ENCODE data around the gene CYB5R4. TPM values are rescaled to one million over a fixed set of nuclear protein-coding genes. Genes with fewer than 3 reads are reported as not detected.

CYB5R4 gene
- total and polyA plus RNA-seq, 2 of the 8 experiments (the other 6 are each of a cell fraction or from before 2014, with no cell fraction given): 2.8 to 14.6 TPM

DNA sequence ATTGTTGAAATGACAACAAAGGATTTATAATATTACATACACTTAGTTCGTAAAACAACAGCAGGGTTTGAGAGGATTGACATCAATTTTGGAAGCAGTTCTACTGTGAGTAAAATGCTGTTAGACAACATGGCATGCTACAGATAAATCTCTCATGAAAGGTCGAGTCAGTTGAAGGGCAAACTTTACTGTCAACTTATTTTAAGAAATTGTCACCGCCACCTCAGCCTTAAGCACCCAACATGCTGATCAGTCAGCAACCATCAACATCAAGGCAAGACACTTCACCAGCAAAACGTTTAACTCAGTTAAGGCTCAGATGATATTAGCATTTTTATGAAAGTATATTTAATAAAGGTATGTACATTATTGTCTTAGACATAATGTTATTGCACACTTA lies 31.0 kb downstream of the CYB5R4 start:
- CTCF ChIA-PET (ENCODE audit: partially characterized antibody): interaction anchor here (1.5 kb wide), 1 partner anchor 338 kb away, joined by 7 read pairs; the partner anchor contains the start of gene CEP162
- 90% methylated on average over 4 of the region's 4 CpGs; no CpG with 5 or more reads in 1 of the 2 experiments for WGBS, 2 experiments (ENCODE audit: extremely low coverage in 1 of 2, insufficient coverage in 1 of 2, insufficient read length in 1 of 2, insufficient replicate concordance in 2 of 2, low coverage in 1 of 2, low lambda C conversion rate in 2 of 2, missing lambda C conversion rate in 1 of 2)
- DNase-seq (ENCODE audit: low read depth in 1 of 2, low spot score in 2 of 2): no peak

More for the DNA sequence above, 31.0 kb downstream of the CYB5R4 start:
- POLR2A ChIA-PET (ENCODE audit: partially characterized antibody): no interaction called here
- Histone ChIP-seq H3K23ac (ENCODE audit: insufficient read length) (no peak overlapping the region), H4K20me1 (replicated peaks in 1 of 2; ENCODE audit: control insufficient read depth in 1 of 2, insufficient read depth in 2 of 2, low read length in 2 of 2) (no peaks in the 10 kb centered on the region), H3K4me1 (replicated peaks in 1 of 4; ENCODE audit: control insufficient read depth in 3 of 4, insufficient read depth in 4 of 4, low read length in 3 of 4) (no peaks in the 10 kb centered on the region; a peak in 1 of 7 replicates), H3K79me2 (ENCODE audit: control insufficient read depth in 1 of 2, insufficient read depth in 2 of 2, low read length in 2 of 2) (no peaks in the 10 kb centered on the region; a peak in 1 of 4 replicates), H4K91ac (replicated peaks; ENCODE audit: insufficient read length, low read length) (no peak overlapping the region), H3K23me2 (ENCODE audit: low read depth, low read length) (no peaks in the 10 kb centered on the region), H4K5ac (ENCODE audit: insufficient read length, low read depth, low read length) (no peak overlapping the region), H3K9ac (replicated peaks in 1 of 4; ENCODE audit: extremely low read depth in 1 of 4, low read depth in 3 of 4, low read length in 3 of 4) (no peak overlapping the region), H3K4me2 (ENCODE audit: insufficient read depth in 1 of 2, low read depth in 2 of 2, low read length in 2 of 2) (no peak overlapping the region), H2AFZ (ENCODE audit: low read length) (no peak overlapping the region), H3K4me3 (ENCODE audit: extremely low read depth in 1 of 4, insufficient read depth in 2 of 4, low read depth in 3 of 4, low read length in 4 of 4) (no peak overlapping the region), H3K14ac (ENCODE audit: insufficient read length) (no peak overlapping the region), H2AK5ac (ENCODE audit: low read depth, low read length) (no peak overlapping the region), H2BK12ac (ENCODE audit: low read depth, low read length) (no peak overlapping the region), H2BK20ac (ENCODE audit: low read length) (no peak overlapping the region), H2BK15ac (ENCODE audit: low read length) (no peak overlapping the region), H3K18ac (ENCODE audit: extremely low read depth, low read length) (no peak overlapping the region), H4K8ac (ENCODE audit: extremely low read depth, insufficient read depth, low read length) (no peak overlapping the region), H3K36me3 (ENCODE audit: control insufficient read depth in 2 of 4, insufficient read depth in 4 of 4, low read length in 3 of 4) (no peaks in the 10 kb centered on the region), H3K9me3 (ENCODE audit: insufficient read depth in 2 of 2, low read depth in 1 of 2, low read length in 1 of 2) (no peaks in the 10 kb centered on the region), H2BK5ac (ENCODE audit: low read depth, low read length) (no peak overlapping the region), H3K27me3 (replicated peaks in 1 of 4; ENCODE audit: control insufficient read depth in 3 of 4, extremely low read depth in 1 of 4, insufficient read depth in 3 of 4, low read length in 3 of 4) (no peaks in the 10 kb centered on the region), H3K56ac (replicated peaks; ENCODE audit: insufficient read length, low read depth, low read length) (no peak overlapping the region), H3K79me1 (ENCODE audit: low read depth, low read length) (no peaks in the 10 kb centered on the region), H2BK120ac (replicated peaks; ENCODE audit: low read depth, low read length) (no peak overlapping the region), H3K4ac (replicated peaks; ENCODE audit: insufficient read length, low read depth, low read length) (no peak overlapping the region), H3K27ac (ENCODE audit: low read depth, low read length) (no peak overlapping the region)
- TF ChIP-seq BCL11A (IDR thresholded peaks at IDR 0.05; ENCODE audit: low read depth in 2 of 2, low read length in 2 of 2): no peak
- FAIRE-seq: no peak
